ENCODE results near the gene ADAMTS12.

ADAMTS12 gene

GRCh38 chr5:33671700-33672291, 220.0 kb downstream of the ADAMTS12 start:
- H3K4me3 ChIP-seq (ENCODE audit: low read depth, low read length) = no peak overlapping the region
- no peak for TF ChIP-seq CTCF (IDR thresholded peaks at IDR 0.05; ENCODE audit: low read depth, low read length)

- no peak for TF ChIP-seq CTCF (IDR thresholded peaks at IDR 0.05; ENCODE audit: low read depth, low read length)
- H3K4me3 ChIP-seq (ENCODE audit: low read depth, low read length) = no peak overlapping the region
Observed at GRCh38 chr5:33662722-33663427, 228.9 kb downstream of the ADAMTS12 start.

GRCh38 chr5:33659526-33660169, 232.1 kb downstream of the ADAMTS12 start:
- H3K4me3 ChIP-seq (ENCODE audit: low read depth, low read length) = no peak overlapping the region
- no peak for TF ChIP-seq CTCF (IDR thresholded peaks at IDR 0.05; ENCODE audit: low read depth, low read length)

GRCh38 chr5:33657804-33658440, 233.9 kb downstream of the ADAMTS12 start:
- no peak overlapping the region for H3K4me3 ChIP-seq (ENCODE audit: low read depth, low read length)
- no peak for TF ChIP-seq CTCF (IDR thresholded peaks at IDR 0.05; ENCODE audit: low read depth, low read length)

GRCh38 chr5:33657176-33657575, 234.6 kb downstream of the ADAMTS12 start:
- no peak overlapping the region for H3K4me3 ChIP-seq (ENCODE audit: low read depth, low read length)
- no peak for TF ChIP-seq CTCF (IDR thresholded peaks at IDR 0.05; ENCODE audit: low read depth, low read length)

- TF ChIP-seq CTCF (IDR thresholded peaks at IDR 0.05; ENCODE audit: low read depth, low read length) = no peak
- no peak overlapping the region for H3K4me3 ChIP-seq (ENCODE audit: low read depth, low read length)
Observed at GRCh38 chr5:33650911-33651310, 240.9 kb downstream of the ADAMTS12 start.
